Pancreas (tissue), 10 donors: Measurements from ENCODE around the gene METAP1D. TPM values are rescaled to one million over a fixed set of nuclear protein-coding genes. Genes with fewer than 3 reads are reported as not detected.
"Not testable (repeated sequence)": the region's sequence is repeated elsewhere in the genome, so short reads cannot be mapped to it uniquely, and the experiment has no call there.

Source experiments
- ATAC-seq, 4 donors: fragments of 200-7000 bp; cut with Tn5 transposase; one replicate each; pipeline versions ENCODE4 v1.8.0 to v1.9.1; 2020; ENCODE audit warnings: mild to moderate bottlenecking in 4 of 4, moderate library complexity in 4 of 4
- DNase-seq, 6 donors: peaks; one replicate each; pipeline ENCODE4 v3.0.0-alpha.2; 2020
- FAIRE-seq: peaks from 2 replicates; lab custom pipeline; 2012; peaks lifted over from hg19 to GRCh38; lab: Jason Lieb, UNC
- H3K27ac ChIP-seq, 4 donors: fragments of 200-600 bp; sonication (generic); 1 replicate in 3 of 4; 2 replicates in 1 of 4; pipeline versions ENCODE4 v1.5.0 to v1.8.0; 2020
- H3K27me3 ChIP-seq, 4 donors: fragments of 200-600 bp; one replicate each; pipeline ENCODE4 v1.8.0; 2021
- H3K36me3 ChIP-seq, 3 donors: fragments of 200-600 bp; sonication (generic) in 1 of 3; one replicate each; pipeline versions ENCODE4 v1.5.0 to v1.8.0; 2020 to 2021
- H3K4me1 ChIP-seq, 3 donors: fragments of 200-600 bp; one replicate each; pipeline ENCODE4 v1.8.0; 2021
- H3K4me3 ChIP-seq, 4 donors: fragments of 200-600 bp; sonication (generic) in 2 of 4; one replicate each; pipeline versions ENCODE4 v1.5.0 to v1.8.0; 2020 to 2021
- H3K9me3 ChIP-seq, 4 donors: fragments of 200-600 bp; one replicate each; pipeline ENCODE4 v1.8.0; 2021
- CTCF ChIP-seq, 4 donors: fragments of 200-600 bp; sonication (generic) in 3 of 4; IDR thresholded peaks; one replicate each; pipeline versions ENCODE4 v1.5.0 to v1.8.0; 2021; ENCODE audit warnings: antibody characterized with exemption in 4 of 4
- WGBS, 2 donors: extraction: QIAGEN DNeasy Blood & Tissue Kit; methylation state at CpG; one replicate each; pipeline ENCODE4 v1.1.7; 2013; 5-methylcytosine and 5-hydroxymethylcytosine counted together
- intact Hi-C, 3 donors: fragments of 100-400 bp; cut with DNase I; formaldehyde crosslinking; loops; one replicate each; pipeline versions ENCODE4 v1.11.1 to v1.14.2; 2022
- polyA plus RNA-seq, 2 donors: library from polyadenylated mRNA; stranded (reverse); fragments of 200-250 nt; gene quantifications; one replicate each; pipeline ENCODE4 v1.2.3, GENCODE V29; 2013
- total RNA-seq, 6 donors: library from RNA; stranded (reverse); fragmentation: NEBNext Ultra II Directional in 4 of 6; extraction: Animal tissue kit (Norgen Biotek cat#: 25700) in 4 of 6; gene quantifications; one replicate each; pipeline versions ENCODE4 v1.2.1 to v1.2.4, GENCODE V29; 2021 to 2023
- donor health status: healthy with polysubstance abuse.
- donor health status: DM: no; HTN: no; CAD: no; lungs with moderate emphysema.
- donor health status: DM: no; HTN: no; CAD: no.
- donor health status: control.
- donor health status: control.
- donor health status: Bipolar disorder and iron deficiency.
- donor health status: DM: yes; HTN: yes; CAD: no.
- donor health status: DM: no; HTN: no; CAD: no.
- donor health status: DM: no; HTN: no; CAD: no.
- donor health status: DM: yes; HTN: yes; CAD: no.

METAP1D gene
- total and polyA plus RNA-seq, 8 donors: 3.0 to 11.4 (median 4.6) TPM

DNA sequence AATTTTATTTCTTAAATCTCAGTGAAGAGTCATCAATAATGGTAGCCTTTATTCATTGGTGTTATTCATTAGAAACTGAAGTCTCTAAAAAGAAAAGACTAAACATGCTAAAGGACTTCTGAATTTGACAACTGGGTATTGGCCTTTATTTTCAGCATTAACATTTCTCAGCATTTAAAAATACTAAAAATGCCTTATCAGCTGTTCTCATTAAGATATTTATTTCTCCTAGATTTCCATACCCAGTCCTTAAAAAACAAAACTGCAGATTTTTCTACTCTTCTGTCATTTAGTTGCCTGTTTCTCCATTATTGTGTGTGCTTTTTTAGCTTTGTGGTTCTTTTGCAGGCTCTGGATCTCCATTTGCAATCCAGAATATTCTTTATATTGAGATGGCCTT, 31.2 kb upstream of the METAP1D start:
- FAIRE-seq: no peak
- Histone ChIP-seq H3K4me1 (no peaks in the 10 kb centered on the region), H3K27me3 (no peaks in the 10 kb centered on the region), H3K4me3 (no peak overlapping the region), H3K36me3 (peaks cover 0 to 12% (median 10%) of the 10 kb centered on the region in 3 donors), H3K27ac (no peak overlapping the region), H3K9me3 (no peaks in the 10 kb centered on the region)
- no peak for ATAC-seq
- intact Hi-C loops: no loop called here
- DNase-seq: no peak
- TF ChIP-seq CTCF (IDR thresholded peaks at IDR 0.05): no peak

DNA sequence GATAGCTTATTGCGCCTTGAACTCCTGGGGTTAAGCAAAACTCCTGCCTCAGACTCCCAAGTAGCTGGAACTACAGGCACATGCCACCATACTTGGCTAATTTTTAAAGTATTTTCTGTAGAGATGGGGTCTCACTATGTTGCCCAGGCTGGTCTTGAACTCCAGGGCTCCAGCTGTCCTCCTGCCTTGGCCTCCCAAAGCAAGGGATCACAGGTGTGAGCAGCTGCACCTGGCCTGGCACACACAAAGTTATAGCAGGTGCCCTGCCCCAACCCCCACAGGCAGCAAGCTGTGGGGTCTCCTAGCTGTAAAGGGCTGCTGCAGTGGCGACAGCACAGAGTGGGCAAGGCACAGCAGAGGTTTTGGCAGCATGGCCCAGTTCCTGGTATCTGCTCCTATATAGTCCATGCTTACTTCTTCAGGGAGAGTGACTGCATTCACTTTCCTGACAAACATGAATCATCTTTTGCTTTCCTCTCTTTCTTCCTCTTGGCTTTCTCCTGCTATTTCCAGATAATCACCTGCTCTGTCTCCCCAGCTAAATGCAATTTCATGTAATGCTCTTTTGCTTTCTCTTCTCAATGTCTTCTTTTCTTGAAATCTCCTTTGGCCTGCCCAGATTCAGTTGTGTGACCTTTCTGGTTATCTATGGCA, 27.3 kb upstream of the METAP1D start:
- H3K4me3 ChIP-seq: no peak overlapping the region
- H3K4me1 ChIP-seq: no peaks in the 10 kb centered on the region
- DNase-seq: no peak
- FAIRE-seq: no peak
- H3K36me3 ChIP-seq: peaks cover 0 to 8% (median 0%) of the 10 kb centered on the region in 3 donors
- no peaks in the 10 kb centered on the region for H3K9me3 ChIP-seq
- no peak for TF ChIP-seq CTCF (IDR thresholded peaks at IDR 0.05)
- no peak for ATAC-seq
- no peak overlapping the region for H3K27ac ChIP-seq
- WGBS, 2 donors: 99 to 100% methylated on average over 2 of the region's 2 CpGs
- intact Hi-C loops: no loop called here
- H3K27me3 ChIP-seq: no peaks in the 10 kb centered on the region

DNA sequence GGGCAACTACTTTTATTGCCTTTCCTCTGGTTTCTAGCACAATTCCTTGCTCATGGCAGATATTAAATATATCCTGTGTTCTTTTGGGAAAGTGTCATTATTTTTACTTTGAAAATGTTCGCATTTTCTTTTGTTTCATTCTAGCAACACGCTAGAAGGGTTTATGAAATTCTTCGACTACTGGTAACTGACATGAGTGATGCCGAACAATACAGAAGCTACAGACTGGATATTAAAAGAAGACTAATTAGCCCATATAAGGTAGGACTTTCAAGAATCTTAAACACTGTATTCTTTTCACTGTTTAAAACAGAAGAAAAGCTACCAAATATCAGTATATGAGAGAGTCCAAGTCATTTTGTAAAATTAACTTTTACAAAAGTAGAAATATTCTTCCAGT, 20.6 kb upstream of the METAP1D start:
- H3K9me3 ChIP-seq: no peaks in the 10 kb centered on the region
- FAIRE-seq (no peak), ATAC-seq (no peak), DNase-seq (no peak)
- H3K4me1 ChIP-seq: no peaks in the 10 kb centered on the region
- no peaks in the 10 kb centered on the region for H3K27me3 ChIP-seq
- no peak overlapping the region for H3K27ac ChIP-seq
- no peak for TF ChIP-seq CTCF (IDR thresholded peaks at IDR 0.05)
- intact Hi-C loops: no loop called here
- H3K36me3 ChIP-seq: peaks cover 0 to 16% (median 10%) of the 10 kb centered on the region in 3 donors
- WGBS, 2 donors: 99% methylated on average over 4 of the region's 4 CpGs
- H3K4me3 ChIP-seq: no peak overlapping the region

- WGBS, 2 donors: 97 to 100% methylated on average over 1 of the region's 1 CpG
- ATAC-seq, DNase-seq, H3K4me1 ChIP-seq, FAIRE-seq, H3K4me3 ChIP-seq, H3K9me3 ChIP-seq, intact Hi-C loops, H3K27me3 ChIP-seq, H3K27ac ChIP-seq: not testable (repeated sequence)
- peaks cover 0 to 16% (median 0%) of the 10 kb centered on the region in 3 donors for H3K36me3 ChIP-seq
Measured at GRCh38 chr2:171983924-171984323, 15.8 kb upstream of the METAP1D start.

GRCh38 chr2:171985076-171985475, 14.7 kb upstream of the METAP1D start:
- FAIRE-seq: no peak
- intact Hi-C loops: no loop called here
- no peaks in the 10 kb centered on the region for H3K27me3 ChIP-seq
- no peak for TF ChIP-seq CTCF (IDR thresholded peaks at IDR 0.05)
- H3K4me3 ChIP-seq: no peak overlapping the region
- H3K4me1 ChIP-seq: no peaks in the 10 kb centered on the region
- H3K27ac ChIP-seq: no peak overlapping the region
- ATAC-seq: no peak
- H3K36me3 ChIP-seq: peaks cover 0 to 6% (median 0%) of the 10 kb centered on the region in 3 donors
- no peak for DNase-seq
- peaks cover 0 to 3% (median 0%) of the 10 kb centered on the region in 4 donors for H3K9me3 ChIP-seq
- WGBS, 2 donors: 91 to 98% methylated on average over 2 of the region's 2 CpGs
